Fibroblast of lung (primary cell): ENCODE measurements around the gene PCCB.

Experiments used
- EZH2 ChIP-seq: IDR thresholded peaks from 2 replicates; pipeline ENCODE4 v1.5.1; 2012; ENCODE audit warnings: low read length, control low read depth, mild to moderate bottlenecking; ENCODE audit errors: missing control alignments
- TF ChIP-seq, protein P1 (sequence below), 2 donors: IDR thresholded peaks in 1 of 2; conservative IDR thresholded peaks in 1 of 2; 1 replicate in 1 of 2; 2 replicates in 1 of 2; pipeline ENCODE4 v1.5.1; 2011 to 2012; ENCODE audit warnings: low read length in 2 of 2, control low read depth in 1 of 2, inconsistent platforms in 1 of 2, low read depth in 1 of 2, mild to moderate bottlenecking in 1 of 2

DNA sequence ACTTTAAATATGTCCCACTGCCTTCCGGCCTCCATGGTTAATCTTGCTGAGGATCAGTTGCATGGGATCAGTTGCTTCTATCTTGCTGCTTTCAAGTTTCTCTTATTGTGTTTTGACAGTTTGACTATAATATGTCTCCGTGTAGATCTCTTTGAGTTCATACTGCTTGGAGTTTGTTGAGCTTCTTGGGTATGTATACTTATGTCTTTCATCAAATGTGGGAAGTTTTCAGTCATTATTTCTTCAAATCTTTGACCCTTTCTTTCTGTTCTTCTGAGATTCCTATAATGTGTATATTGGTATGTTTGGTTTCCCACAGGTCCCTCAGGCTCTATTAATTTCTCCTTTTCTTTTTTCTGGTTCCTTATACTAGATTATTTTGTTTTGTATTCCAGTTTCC, 30.8 kb downstream of the PCCB start:
- TF ChIP-seq, protein P1, sequence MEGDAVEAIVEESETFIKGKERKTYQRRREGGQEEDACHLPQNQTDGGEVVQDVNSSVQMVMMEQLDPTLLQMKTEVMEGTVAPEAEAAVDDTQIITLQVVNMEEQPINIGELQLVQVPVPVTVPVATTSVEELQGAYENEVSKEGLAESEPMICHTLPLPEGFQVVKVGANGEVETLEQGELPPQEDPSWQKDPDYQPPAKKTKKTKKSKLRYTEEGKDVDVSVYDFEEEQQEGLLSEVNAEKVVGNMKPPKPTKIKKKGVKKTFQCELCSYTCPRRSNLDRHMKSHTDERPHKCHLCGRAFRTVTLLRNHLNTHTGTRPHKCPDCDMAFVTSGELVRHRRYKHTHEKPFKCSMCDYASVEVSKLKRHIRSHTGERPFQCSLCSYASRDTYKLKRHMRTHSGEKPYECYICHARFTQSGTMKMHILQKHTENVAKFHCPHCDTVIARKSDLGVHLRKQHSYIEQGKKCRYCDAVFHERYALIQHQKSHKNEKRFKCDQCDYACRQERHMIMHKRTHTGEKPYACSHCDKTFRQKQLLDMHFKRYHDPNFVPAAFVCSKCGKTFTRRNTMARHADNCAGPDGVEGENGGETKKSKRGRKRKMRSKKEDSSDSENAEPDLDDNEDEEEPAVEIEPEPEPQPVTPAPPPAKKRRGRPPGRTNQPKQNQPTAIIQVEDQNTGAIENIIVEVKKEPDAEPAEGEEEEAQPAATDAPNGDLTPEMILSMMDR (conservative IDR thresholded peaks at IDR 0.05 in 1 of 2, IDR thresholded peaks at IDR 0.05 in 1 of 2; ENCODE audit: low read depth in 1 of 2, low read length in 2 of 2) = no peak
- no peak for TF ChIP-seq EZH2
